OCI-LY7 (cell line): ENCODE data around the gene ITGA5.

Source experiments
- CTCF ChIP-seq: fragments of 200-600 bp; sonication (generic); conservative IDR thresholded peaks from 2 replicates; pipeline ENCODE4 v1.5.1; 2014; ENCODE audit warnings: mild to moderate bottlenecking, antibody characterized with exemption, low read length, moderate library complexity, mixed read lengths
- EZH2phosphoT487 ChIP-seq: fragments of 200-600 bp; sonication (generic); IDR thresholded peaks from 2 replicates; pipeline ENCODE4 v1.6.1; 2018; ENCODE audit warnings: low read depth, borderline replicate concordance, mild to moderate bottlenecking, mixed run types, antibody characterized with exemption, low read length, moderate library complexity, mixed read lengths

GRCh38 chr12:54351341-54351740 is 67.7 kb downstream of the ITGA5 start:
- TF ChIP-seq CTCF: no peak
- TF ChIP-seq EZH2phosphoT487: no peak
